Endothelial cell of umbilical vein (primary cell): ENCODE results near the gene BEND5.

Experiments
- CTCF ChIP-seq, 2 donors: IDR thresholded peaks; 1 replicate in 1 of 2; 2 replicates in 1 of 2; pipeline ENCODE4 v1.5.1; 2011; ENCODE audit warnings: low read length in 2 of 2, mild to moderate bottlenecking in 2 of 2, moderate library complexity in 2 of 2, control low read depth in 1 of 2, inconsistent platforms in 1 of 2, low read depth in 1 of 2; ENCODE audit not compliant: insufficient read depth in 1 of 2; ENCODE audit errors: extremely low read depth in 1 of 2
- EZH2 ChIP-seq: IDR thresholded peaks from 2 replicates; pipeline ENCODE4 v1.6.1; 2012; ENCODE audit warnings: borderline replicate concordance, low read depth, mild to moderate bottlenecking, moderate library complexity, low read length, inconsistent platforms; ENCODE audit not compliant: severe bottlenecking
- POLR2A ChIP-seq: IDR thresholded peaks from 2 replicates; pipeline ENCODE4 v1.6.1; 2012; ENCODE audit warnings: low read depth, mild to moderate bottlenecking, control low read depth, low read length
- TF ChIP-seq, protein P1 (sequence below): IDR thresholded peaks from 2 replicates; pipeline ENCODE4 v1.6.1; 2011; ENCODE audit not compliant: insufficient read depth, insufficient read length

- TF ChIP-seq POLR2A (no peak), CTCF (IDR thresholded peaks at IDR 0.05; ENCODE audit: extremely low read depth in 1 of 2, insufficient read depth in 1 of 2, low read depth in 1 of 2, low read length in 2 of 2) (no peak), EZH2 (no peak)
- TF ChIP-seq, protein P1, sequence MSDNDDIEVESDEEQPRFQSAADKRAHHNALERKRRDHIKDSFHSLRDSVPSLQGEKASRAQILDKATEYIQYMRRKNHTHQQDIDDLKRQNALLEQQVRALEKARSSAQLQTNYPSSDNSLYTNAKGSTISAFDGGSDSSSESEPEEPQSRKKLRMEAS = no peak
Measured at GRCh38 chr1:48758976-48759375, 17.7 kb downstream of the BEND5 start.
